Kasumi-1 (cell line): ENCODE data around the gene B4GALNT4.
"Not testable (repeated sequence)": the region's sequence is repeated elsewhere in the genome, so short reads cannot be mapped to it uniquely, and the experiment has no call there.

ENCODE experiments used
- DNase-seq, 2 experiments: peaks; one replicate each; lab custom pipeline; 2025; lab: John Stamatoyannopoulos, UW

Gene B4GALNT4

DNA sequence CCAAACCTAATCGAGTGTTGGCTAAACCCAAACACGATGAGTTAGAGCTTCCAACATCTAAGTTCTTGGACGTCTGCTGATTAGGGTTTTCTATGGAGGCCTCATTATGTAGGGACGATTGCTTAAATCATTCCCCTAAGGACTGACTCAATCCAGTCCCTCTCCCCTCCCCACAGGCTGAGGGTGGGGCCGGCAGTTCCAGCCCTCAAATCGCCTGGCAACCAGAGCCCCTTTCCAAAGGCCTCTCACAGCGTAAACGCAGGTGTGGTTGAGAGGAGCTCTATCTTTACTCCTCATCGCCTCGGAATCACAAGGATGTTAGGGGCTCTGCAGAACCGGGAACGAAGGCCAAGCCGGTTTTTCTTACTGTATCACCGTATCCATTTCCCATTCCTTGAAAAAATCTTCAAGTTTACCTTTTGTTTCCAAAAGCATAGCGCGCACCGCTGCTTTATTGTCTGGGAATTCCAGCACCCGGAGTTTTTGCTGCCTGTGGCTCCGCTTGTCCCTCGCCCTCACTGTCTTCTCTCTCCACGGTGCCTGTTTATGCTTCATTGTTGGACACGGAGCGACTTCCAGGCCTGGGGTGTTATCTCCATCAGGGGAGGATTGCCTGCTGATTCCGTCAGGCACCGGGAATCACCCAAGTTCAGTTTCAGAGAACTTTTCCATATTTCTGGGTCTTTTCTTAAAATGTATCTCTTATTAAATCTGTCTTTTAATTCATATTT, 34.9 kb upstream of the B4GALNT4 start:
- DNase-seq, result no peak

DNA sequence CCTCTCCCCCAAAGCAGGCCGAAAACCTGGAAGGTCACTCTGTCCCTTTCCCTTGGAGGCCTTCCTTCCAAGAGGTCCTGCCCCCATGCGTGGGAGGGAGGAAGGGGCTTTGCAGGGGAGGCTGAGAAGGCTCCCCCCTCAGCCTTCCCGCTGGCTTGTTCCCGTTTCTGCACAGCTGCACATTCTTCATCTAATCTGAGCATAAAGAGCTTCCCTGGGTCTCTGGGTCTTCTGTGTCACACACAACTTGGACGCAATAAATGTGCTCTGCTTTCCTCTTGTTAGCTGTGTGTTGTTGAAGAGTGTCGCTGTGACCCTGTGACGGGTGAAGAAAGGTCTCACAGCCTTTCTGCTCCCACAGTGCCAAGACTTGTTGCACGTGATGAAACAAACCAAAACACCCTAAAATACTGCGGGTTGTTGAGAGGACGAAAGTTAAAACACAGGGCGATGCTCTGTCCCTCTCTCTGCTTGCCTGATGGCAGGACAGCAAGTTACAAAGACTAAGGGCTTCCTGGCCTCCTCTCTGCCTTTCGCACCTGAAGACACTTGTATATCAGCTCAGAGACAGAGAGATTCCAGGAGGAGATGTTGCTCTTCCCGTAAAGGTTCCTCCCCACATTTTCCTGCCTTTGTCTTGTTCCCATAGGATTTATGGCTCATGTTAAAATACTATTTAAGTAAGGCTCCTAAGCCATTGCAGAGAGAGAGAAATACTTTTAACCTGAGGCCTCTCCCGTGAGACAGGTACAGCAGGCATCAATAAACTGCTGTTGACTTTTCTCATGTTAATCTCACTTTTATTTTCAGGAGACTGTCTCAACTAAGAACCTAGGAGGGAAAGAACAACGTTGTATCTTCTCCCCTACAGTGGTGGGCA, 33.3 kb upstream of the B4GALNT4 start:
- peak; percentile 80 to 83 for DNase-seq

DNA sequence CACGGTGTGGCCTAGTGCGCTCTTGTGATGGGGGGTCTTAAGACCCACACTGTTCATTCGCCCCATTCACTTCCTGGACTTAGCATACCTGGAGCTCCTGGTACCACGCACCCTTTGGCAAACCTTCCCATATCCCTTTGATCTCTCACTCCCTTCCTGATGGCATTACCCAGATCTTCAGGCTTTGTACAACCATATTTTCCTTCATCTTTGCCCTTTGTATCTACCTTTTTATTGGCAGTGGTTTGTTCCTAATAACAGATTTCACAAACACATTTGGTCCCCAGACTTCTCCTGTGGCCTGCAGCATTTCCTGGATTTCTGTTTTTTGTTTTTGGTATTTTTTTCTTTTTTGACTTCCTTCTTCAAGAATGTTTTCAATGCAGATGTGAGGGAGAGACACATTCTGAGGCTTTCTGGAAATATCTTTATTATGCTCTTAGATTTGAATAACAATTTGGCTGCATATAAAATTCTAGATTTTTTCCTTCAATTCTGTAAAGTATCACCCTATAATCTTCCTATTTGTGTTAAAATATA, 32.6 kb upstream of the B4GALNT4 start:
- DNase-seq, result peak in 1 of 2 experiments; percentile 26

DNA sequence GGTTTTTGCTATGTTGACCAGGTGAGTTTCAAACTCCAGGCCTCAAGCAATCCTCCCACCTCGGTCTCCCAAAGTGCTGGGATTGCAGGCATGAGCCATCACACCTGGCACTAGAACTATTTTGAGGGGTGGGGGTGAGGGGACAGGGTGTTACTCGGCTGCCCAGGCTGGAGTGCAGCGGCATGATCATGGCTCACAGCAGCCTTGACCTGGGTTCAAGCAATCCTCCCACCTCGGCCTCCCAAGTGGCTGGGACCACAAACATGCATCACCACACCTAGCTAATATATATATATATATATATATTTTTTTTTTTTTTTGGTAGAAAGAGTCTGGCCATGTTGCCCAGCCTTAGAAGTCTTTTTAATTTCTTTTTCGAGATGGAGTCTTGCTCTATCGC, 31.6 kb upstream of the B4GALNT4 start:
- no peak for DNase-seq

DNA sequence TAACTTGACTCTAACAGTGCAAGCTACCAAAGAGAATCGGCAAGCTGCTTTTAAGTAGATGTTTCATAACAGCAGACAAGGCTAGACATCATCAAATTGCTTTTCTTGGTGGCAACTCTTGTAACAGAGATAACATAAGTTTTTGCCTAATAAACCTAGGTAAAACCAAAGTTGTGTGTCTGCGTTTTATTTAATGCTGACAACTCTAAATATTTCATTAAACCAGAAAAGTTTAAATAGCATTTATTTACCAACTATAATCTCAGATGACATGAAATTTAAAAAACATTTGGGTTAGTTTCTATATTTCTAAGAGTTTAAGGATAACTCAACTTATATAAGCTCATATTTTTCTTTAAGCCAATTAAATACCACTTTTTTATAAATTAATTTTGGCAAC, 29.3 kb upstream of the B4GALNT4 start:
- DNase-seq, result no peak

DNA sequence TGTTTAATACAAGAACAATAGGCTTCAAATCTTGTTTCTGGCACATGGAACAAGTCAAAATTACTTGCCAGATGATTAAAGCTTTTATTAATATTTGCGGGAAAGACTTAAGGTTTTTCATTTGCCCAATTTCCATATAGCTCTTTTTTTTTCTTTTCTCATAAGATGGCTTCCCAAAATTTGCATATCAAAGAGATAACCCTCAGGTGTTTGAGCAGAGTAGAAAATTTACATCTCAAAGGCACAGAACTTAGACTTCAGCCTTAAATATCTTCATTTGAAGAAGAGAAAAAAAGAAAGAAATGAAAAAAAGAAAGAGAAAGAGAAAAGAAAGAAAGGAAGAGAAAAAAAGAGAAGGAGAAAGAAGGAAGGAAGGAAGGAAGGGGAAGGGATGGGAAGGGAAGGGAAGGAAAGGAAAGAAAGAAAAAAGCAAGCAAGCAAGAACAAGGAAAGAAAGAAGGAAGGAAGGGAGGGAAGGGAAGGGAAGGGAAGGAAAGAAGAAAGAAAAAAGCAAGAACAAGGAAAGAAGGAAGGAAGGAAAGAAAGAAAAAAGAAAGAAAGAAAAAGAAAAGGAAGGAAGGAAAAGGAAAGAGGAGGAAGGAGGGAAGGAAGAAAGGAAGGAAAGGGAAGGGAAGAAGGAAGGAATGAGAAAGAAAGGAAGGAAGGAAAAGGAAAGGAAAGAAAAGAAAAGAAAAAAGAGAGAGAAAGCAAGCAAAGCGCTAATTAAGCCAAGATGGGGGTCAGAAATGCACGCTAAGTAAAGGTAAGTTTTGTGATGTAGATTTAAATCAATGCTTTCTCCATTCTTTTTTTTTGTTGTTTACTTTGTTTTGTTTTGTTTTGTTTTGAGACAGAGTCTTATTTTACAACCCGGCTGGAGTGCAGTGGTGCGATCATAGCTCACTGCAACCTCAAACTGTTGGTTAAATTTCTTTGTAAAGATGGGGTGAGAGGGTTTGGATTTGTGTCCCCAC, 28.5 kb upstream of the B4GALNT4 start:
- no peak for DNase-seq

DNA sequence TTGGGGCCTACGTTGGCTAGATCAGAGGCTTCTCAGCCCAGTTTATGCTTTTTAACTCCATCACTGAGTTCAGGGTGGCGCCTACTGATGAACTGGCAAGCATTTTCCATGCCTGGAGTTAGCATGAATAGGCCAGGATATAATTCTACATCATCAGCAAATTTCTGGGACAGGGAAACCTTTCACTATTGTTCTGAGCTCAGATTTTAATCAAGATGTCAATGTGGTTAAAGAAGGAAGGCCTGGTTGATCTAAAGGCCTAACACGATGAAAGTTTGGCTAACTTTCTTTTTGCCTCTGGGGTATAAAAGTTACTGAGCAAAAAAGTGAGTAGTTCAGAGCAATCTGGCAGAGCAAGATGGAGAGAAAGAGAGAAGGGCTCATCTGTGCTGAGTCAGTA, 27.0 kb upstream of the B4GALNT4 start:
- no peak for DNase-seq

DNA sequence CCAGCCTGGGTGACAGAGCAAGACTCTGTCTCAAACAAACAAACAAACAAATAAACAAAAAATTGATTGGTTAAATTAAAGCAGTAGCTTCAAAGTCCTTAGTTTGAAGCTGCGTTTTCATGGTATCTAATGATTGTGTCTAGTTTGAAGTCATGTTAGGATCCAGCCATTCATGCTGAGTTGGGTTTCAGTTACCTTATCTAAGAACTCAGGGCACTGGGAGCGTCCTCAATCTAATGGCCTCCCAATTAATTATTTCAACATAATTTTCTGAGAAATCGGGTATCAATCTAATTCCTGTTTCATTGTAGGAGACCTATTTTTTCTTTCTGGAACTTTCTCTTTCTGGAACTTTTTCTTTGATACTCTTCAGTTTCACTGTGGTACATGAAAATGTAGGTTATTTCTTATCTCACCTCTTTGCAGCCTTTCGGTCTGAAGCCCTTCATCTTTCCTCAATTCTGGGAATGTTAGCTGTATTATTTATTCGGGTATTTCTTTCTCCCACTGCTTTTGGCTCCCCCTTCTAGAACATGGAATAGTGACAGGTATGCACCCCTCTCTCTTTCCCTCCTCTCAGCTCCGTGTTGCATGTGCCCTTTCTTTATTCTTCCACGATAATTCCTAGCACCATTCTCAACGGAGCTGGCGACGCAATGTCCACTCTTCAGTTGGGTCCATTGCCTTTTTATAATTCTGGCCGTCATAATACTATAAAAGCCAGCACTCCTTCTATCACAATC, 24.3 kb upstream of the B4GALNT4 start:
- no peak for DNase-seq

DNA sequence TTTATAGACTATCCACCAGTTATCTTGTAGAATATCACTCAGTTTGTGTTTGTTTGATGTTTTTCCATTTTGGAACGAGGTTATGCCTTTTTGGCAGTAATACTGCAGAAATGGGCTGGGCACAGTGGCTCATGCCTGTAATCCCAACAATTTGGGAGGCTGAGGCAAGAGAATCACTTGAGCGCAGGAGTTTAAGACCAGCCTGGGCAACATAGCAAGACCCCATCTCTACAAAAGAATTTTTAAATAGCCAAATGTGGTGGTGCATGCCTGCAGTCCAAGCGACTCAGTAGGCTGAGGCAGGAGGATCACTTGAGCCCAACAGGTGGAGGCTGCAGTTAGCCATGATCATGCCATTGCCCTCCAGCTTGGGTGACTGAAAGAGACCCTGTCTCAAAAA, 22.8 kb upstream of the B4GALNT4 start:
- no peak for DNase-seq

DNA sequence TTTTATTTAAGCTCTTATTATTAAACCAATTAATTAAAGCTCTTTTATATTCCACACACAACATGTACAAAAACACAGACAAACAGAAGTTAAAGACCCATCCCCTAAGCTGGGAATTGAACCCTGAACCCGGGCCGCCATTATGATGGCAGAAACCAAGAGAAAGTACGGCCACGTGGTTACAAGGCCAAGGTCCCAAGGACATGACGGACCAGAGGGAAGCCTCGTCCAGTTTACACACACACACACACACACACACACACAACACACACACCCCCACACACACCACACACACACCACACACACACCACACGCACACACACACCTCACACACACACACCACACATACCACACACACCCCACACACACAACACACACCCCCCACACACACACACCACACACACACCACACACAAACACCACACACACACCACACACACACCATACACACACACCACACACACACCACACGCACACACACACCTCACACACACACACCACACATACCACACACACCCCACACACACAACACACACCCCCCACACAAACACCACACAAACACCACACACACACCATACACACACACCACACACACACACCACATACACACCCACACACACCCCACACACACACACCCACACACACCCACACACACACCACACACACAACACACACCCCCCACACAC, 19.9 kb upstream of the B4GALNT4 start:
- not testable (repeated sequence) for DNase-seq

DNA sequence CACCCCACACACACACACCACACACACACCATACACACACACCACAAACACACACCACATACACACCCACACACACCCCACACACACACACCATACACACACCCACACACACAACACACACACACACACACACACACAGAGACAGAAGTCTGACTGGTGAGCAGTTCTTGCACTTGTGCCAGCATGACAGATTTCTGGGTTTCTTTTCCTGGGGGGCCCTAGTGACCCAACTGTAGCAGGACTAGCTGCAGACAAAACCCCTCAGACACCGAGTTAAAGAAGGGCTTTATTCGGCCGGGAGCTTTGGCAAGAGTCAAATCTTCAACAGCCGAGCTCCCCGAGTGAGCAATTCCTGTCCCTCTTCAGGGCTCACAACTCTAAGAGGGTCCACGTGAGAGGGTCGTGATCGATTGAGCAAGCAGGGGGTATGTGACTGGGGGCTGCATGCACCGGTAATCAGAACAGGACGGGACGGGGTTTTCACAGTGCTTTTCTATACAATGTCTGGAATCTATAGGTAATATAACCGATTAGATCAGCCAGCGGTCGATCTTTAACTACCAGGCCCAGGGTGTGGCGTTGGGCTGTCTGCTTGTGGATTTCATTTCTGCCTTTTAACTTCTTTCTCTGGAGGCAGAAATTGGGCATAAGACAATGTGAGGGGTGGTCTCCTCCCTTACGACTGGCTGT, 19.1 kb upstream of the B4GALNT4 start:
- DNase-seq, result not testable (repeated sequence)

DNA sequence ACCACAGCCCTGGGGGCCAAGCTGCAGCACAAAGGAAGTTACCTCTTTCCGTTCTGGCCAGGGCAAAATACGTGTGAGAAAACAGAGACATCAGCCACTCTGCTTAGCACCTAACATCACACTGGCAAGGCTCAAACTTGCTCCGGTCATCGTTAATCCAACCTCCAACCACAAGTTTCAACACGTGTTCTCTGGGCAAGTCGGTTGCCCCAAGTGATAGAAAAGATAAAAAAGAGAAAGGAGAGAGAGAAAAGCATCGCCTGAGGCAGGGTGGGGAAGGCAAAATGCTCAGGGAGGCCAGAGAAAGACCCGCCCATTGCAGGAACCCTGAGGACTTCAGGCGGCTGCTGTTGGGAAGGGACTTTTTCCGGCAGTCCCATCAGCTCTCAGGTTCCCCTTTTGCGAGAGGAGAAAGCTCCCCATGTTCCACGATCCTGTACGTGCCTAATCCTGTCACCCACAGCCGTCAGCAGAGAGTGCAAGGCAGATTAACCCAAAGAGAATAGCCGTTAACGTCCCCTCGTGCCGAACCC, 18.5 kb upstream of the B4GALNT4 start:
- DNase-seq, result no peak

DNA sequence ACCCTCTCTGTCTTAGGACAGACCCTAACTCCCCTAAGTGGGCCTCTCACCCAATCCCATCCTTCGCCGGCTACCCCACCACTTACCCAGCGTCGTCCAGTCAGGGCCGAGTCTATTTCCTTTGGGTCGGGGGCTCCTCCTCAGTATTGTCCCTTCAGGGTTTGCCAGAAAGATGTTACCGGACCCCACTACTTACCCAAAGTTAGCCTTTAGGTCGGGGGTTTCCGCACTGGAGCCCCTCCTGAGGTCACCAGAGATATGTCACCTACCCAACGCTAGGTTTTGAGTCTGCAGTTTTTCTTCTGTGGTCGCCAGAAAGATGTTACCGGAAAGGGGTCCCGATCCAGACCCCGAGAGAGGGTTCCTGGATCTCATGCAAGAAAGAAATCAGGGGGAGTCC, 17.9 kb upstream of the B4GALNT4 start:
- DNase-seq, result no peak

DNA sequence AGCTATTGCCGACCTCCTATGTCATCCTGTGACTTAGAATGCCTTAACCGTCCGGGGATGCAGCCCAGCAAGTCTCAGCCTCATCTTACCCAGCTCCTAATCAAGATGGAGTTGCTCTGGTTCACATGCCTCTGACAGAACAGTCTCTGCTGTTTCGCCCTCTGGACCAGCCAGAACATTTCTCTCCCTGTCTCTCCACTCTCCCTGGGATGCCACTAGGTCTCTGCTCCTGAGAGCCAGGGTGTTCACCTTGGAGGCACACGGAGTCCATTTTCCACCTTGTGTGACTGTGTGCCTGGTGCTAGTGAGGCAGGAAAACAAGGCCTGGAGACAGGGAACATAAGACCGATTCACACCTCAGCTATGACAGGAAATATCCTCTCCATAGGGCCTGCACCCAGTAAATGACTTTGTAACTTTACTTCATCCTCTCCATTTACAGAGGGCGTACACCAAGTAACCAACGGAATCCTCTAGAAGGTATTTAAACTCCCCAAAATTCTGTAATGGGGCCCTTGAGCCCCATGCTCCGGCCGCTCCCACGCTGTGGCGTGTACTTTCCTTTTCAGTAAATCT, 16.8 kb upstream of the B4GALNT4 start:
- DNase-seq, result no peak

DNA sequence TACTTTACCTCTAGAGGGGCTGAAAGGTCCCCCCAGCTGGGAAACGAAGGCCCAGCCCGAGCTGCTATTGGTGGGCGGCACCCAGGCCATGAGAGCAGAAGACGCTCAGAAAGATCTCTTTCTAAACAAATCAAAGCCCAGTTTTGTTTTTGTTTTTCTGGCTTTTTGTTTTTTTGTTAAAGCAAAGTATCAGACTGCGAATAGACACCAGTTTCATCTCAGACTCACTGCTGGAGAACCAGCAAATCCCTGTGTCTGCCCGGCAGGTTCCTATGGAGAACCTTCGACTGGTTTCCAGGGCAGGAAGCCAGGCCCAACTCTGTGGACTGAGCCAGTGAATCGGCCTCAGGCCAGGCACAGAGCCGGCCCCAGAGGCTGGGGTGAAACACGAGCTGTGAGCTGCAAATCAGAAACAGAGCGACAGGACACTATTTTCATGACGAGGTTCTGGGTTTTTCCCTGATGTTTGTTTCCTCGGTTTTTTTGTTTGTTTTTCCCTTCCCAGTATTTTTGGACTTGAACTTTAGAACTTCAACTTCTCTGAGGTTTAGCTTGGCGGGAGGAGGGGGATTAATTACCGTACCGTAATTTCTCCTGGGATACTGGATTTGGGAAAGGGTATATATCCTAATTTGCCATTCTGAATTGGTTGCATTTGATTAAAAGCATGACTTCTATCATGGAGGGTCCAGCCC, 16.0 kb upstream of the B4GALNT4 start:
- DNase-seq, result no peak

DNA sequence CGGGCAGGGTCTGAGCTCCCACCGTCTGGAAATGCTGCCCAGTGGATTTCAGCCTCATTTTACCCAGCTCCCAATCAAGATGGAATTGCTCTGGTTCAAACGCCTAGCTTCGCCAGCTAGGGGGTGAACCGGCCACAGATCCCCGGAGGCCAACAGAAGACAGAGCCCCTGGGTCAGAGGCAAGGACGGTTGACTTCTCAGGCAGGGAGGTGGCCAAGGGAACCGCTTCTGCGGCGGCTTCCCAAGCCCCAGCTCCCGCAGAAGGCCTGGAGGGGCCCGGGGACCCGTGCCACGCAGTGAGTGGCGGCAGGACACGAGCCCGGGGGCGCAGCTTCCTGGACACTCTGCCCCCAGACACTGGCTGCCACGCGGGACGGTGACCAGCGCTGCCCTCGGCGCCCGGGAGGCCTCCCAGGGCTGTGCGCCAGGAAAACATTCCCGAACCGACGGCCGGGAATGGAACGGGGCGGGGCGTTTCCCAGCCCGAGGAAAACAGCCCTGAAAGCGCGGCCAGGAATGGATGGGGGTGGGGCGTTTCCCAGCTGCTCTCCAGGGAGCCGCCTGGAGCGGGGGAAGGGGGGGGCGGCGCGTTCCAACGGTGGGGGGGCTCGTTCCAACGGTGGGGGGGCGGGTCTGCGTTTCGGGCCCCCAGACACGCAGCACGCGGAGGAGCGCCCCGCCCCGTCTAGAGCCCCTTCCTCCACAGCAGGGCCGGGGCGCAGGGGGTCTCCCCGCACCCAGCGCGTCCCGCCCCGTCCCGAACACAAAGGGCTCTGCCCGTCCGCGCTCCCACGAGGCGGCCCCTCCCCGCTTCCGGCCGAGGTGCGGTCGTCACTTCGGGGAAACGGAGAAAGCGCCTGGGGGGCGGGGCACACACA, 13.5 kb upstream of the B4GALNT4 start:
- DNase-seq, result peak; percentile 46 to 48

DNA sequence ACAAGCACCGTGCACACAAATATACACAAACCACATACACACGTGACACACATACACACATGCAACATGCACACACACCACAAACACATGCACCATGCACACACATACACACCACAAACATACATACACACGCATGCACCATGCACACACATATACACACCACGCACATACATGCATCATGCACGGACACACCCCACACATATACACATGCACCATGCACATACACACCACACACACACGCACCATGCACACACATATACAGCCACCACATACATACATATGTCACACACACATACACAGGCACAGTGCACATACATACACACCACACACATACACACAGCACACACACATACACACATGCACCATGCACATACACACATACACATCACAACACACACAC, 12.7 kb upstream of the B4GALNT4 start:
- no peak for DNase-seq

DNA sequence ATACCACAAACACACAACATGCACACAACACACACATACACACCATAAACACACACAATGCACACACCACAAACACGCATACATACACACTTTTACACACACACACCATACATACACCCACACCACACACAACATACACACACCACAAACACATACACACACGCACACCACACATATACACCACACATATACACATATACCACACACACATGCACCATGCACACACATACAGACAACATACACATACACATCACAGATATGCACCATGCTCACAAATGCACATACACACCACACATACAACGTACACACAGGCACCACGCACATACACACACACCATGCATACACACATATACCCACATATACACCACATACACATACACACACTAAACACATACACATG, 11.7 kb upstream of the B4GALNT4 start:
- no peak for DNase-seq
